Tibial nerve (tissue), 4 donors: ENCODE results near the gene MTCL1. TPM values are rescaled to one million over a fixed set of nuclear protein-coding genes. Genes with fewer than 3 reads are reported as not detected.

Experiments used
- DNase-seq, 2 donors: peaks; one replicate each; pipeline ENCODE4 v3.0.0-alpha.2; 2019; ENCODE audit warnings: low spot score in 2 of 2
- H3K27ac ChIP-seq, 4 donors: fragments of 200-600 bp; sonication (generic) in 3 of 4; one replicate each; pipeline ENCODE4 v1.5.1; 2017 to 2019; ENCODE audit warnings: mild to moderate bottlenecking in 1 of 4
- H3K27me3 ChIP-seq, 2 donors: fragments of 200-600 bp; sonication (generic) in 1 of 2; one replicate each; pipeline versions ENCODE4 v1.5.1 to v1.6.0; 2017 to 2019
- H3K36me3 ChIP-seq, 3 donors: fragments of 200-600 bp; sonication (generic); one replicate each; pipeline ENCODE4 v1.5.1; 2018 to 2019
- H3K4me1 ChIP-seq, 4 donors: fragments of 200-600 bp; sonication (generic) in 3 of 4; one replicate each; pipeline ENCODE4 v1.5.1; 2017 to 2019
- H3K4me3 ChIP-seq, 4 donors: fragments of 200-600 bp; sonication (generic) in 3 of 4; one replicate each; pipeline ENCODE4 v1.5.1; 2017 to 2019; ENCODE audit warnings: mild to moderate bottlenecking in 1 of 4, moderate library complexity in 1 of 4
- H3K9me3 ChIP-seq, 4 donors: fragments of 200-600 bp; sonication (generic) in 3 of 4; one replicate each; pipeline ENCODE4 v1.5.1; 2017 to 2019
- CTCF ChIP-seq, 5 experiments: fragments of 200-600 bp in 3 of 5; fragments of 450-650 bp in 2 of 5; sonication (generic) in 3 of 5; IDR thresholded peaks; one replicate each; pipeline ENCODE4 v1.5.1; 2016 to 2019; ENCODE audit warnings: antibody characterized with exemption in 5 of 5, mild to moderate bottlenecking in 3 of 5, moderate library complexity in 2 of 5
- EP300 ChIP-seq, 2 donors: sonication (generic); formaldehyde crosslinking; IDR thresholded peaks; one replicate each; pipeline ENCODE4 v1.6.1; 2017; ENCODE audit warnings: antibody characterized with exemption in 2 of 2, mild to moderate bottlenecking in 1 of 2
- POLR2A ChIP-seq, 2 donors: fragments of 450-650 bp; IDR thresholded peaks; one replicate each; pipeline ENCODE4 v1.6.1; 2017; ENCODE audit warnings: antibody characterized with exemption in 2 of 2, mild to moderate bottlenecking in 2 of 2, moderate library complexity in 2 of 2
- WGBS, 2 donors: methylation state at CpG; one replicate each; pipeline ENCODE4 v1.1.5; 2018; 5-methylcytosine and 5-hydroxymethylcytosine counted together
- total RNA-seq, 4 donors: library from RNA; depleted of rRNA; stranded (reverse); fragments of >200 nt; gene quantifications; one replicate each; pipeline ENCODE4 v1.1.0, GENCODE V29; 2016

MTCL1 gene
- total RNA-seq, 4 donors from 2014 or later, result 4.6 to 18.3 (median 5.3) TPM

- no peaks in the 10 kb centered on the region for H3K27me3 ChIP-seq
- no peak for DNase-seq
- 88 to 94% methylated on average over 2 of the region's 2 CpGs for WGBS, 2 donors
- H3K36me3 ChIP-seq, result no peaks in the 10 kb centered on the region
- no peaks in the 10 kb centered on the region for H3K4me1 ChIP-seq
- no peak for TF ChIP-seq POLR2A (IDR thresholded peaks at IDR 0.05)
- TF ChIP-seq CTCF (IDR thresholded peaks at IDR 0.05), result no peak
- no peak for TF ChIP-seq EP300 (IDR thresholded peaks at IDR 0.05)
- no peaks in the 10 kb centered on the region for H3K9me3 ChIP-seq
- no peak overlapping the region for H3K4me3 ChIP-seq
- no peak overlapping the region for H3K27ac ChIP-seq
These were observed 163.5 kb downstream of the MTCL1 start for GRCh38 chr18:8868779-8869415.

GRCh38 chr18:8869696-8870095 lies 164.3 kb downstream of the MTCL1 start:
- DNase-seq, result no peak
- Histone ChIP-seq H3K4me3 (no peak overlapping the region), H3K27me3 (no peaks in the 10 kb centered on the region), H3K36me3 (no peaks in the 10 kb centered on the region), H3K27ac (no peak overlapping the region), H3K9me3 (no peaks in the 10 kb centered on the region), H3K4me1 (no peaks in the 10 kb centered on the region)
- TF ChIP-seq CTCF (IDR thresholded peaks at IDR 0.05), result no peak
- TF ChIP-seq POLR2A (IDR thresholded peaks at IDR 0.05), result no peak
- no peak for TF ChIP-seq EP300 (IDR thresholded peaks at IDR 0.05)
- 77 to 94% methylated on average over 5 of the region's 5 CpGs for WGBS, 2 donors

GRCh38 chr18:8870528-8870927 lies 165.2 kb downstream of the MTCL1 start:
- 77 to 81% methylated on average over 5 of the region's 5 CpGs for WGBS, 2 donors
- no peak overlapping the region for H3K4me3 ChIP-seq
- no peak overlapping the region for H3K27ac ChIP-seq
- H3K36me3 ChIP-seq, result no peaks in the 10 kb centered on the region
- no peaks in the 10 kb centered on the region for H3K9me3 ChIP-seq
- no peaks in the 10 kb centered on the region for H3K27me3 ChIP-seq
- TF ChIP-seq CTCF (IDR thresholded peaks at IDR 0.05) (no peak), POLR2A (IDR thresholded peaks at IDR 0.05) (no peak), EP300 (IDR thresholded peaks at IDR 0.05) (no peak)
- DNase-seq, result no peak
- H3K4me1 ChIP-seq, result no peaks in the 10 kb centered on the region

GRCh38 chr18:8871489-8871888 lies 166.1 kb downstream of the MTCL1 start:
- whole genome bisulfite sequencing, 2 donors, result 53 to 70% methylated on average over 1 of the region's 1 CpG
- DNase-seq, result no peak
- TF ChIP-seq POLR2A (IDR thresholded peaks at IDR 0.05) (no peak), CTCF (IDR thresholded peaks at IDR 0.05) (no peak), EP300 (IDR thresholded peaks at IDR 0.05) (no peak)

GRCh38 chr18:8874872-8875271 lies 169.5 kb downstream of the MTCL1 start:
- TF ChIP-seq POLR2A (IDR thresholded peaks at IDR 0.05) (no peak), EP300 (IDR thresholded peaks at IDR 0.05) (no peak), CTCF (IDR thresholded peaks at IDR 0.05) (no peak)
- no peaks in the 10 kb centered on the region for H3K9me3 ChIP-seq
- no peaks in the 10 kb centered on the region for H3K27me3 ChIP-seq
- no peak overlapping the region for H3K27ac ChIP-seq
- H3K4me3 ChIP-seq, result no peak overlapping the region
- WGBS, 2 donors, result 77 to 84% methylated on average over 7 of the region's 7 CpGs
- no peaks in the 10 kb centered on the region for H3K4me1 ChIP-seq
- no peaks in the 10 kb centered on the region for H3K36me3 ChIP-seq
- no peak for DNase-seq

More at GRCh38 chr18:8871489-8871888, 166.1 kb downstream of the MTCL1 start:
- no peak overlapping the region for H3K27ac ChIP-seq
- H3K9me3 ChIP-seq, result no peaks in the 10 kb centered on the region
- no peaks in the 10 kb centered on the region for H3K36me3 ChIP-seq
- no peaks in the 10 kb centered on the region for H3K27me3 ChIP-seq
- H3K4me3 ChIP-seq, result no peak overlapping the region
- no peaks in the 10 kb centered on the region for H3K4me1 ChIP-seq
